Measurements from ENCODE around the gene PDCD4. TPM values are rescaled to one million over a fixed set of nuclear protein-coding genes. Genes with fewer than 3 reads are reported as not detected.

Gene PDCD4
- total RNA-seq (2022) = 80.7 and 133 TPM in 2 replicates
- percentile 98 among the genes with signal in this experiment for Bru-seq, nascent RNA
- percentile 95 among the genes with signal in this experiment for BruChase-seq, experiment 1, labeled RNA remaining after a 6-hour chase
- percentile 96 among the genes with signal in this experiment for BruChase-seq, experiment 2, labeled RNA remaining after a 2-hour chase
- long read RNA-seq, transcript PDCD4-201 (12 exons, 3,602 nt) = major isoform, 147 of 223 reads
- long read RNA-seq, partial matches to known transcripts = 13 of 223 reads
- long read RNA-seq, other reads (novel, unspliced or antisense) = 59 of 223 reads

DNA sequence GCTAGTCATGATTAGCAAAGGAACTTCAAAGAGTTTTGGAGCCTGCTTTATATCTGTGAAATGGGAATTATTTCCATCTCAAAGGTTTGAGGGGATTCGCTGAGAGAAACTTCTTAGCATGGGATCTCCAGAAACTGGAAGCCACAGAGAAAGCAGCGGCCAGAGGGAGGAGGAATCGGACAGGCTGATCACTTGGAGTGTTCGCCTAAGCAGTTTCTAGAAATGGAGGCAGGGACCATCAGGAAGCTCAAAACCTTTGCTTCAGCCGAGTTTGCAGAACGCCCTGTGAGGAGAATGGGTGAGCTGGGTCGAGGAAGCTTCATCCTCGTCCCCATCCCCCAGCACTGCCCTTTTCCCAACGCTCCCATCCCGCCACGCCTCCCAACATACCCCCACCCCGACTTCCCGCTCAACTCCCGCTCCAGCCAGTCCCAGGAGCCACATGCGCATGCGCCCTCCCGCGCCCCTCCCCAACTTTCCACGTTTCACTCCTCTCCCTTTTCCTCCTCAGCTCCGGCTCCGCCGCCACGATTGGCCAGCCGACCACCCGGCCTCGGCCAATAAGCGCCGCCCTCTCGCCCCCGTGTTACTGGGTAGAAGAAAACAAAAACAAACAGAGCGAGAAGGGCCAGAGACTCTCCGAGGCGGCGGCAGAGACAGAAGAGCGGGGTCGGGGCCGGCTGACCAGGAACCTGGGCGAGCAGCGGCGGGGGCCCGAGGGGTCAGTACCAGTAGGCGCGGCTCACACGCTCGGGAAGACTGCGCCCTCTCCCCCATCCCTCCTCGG is at the start of gene PDCD4:
Gene PDCD4 (plus strand): TSS at position 631 of the 787 bp plus-strand sequence. CDS start 4,100 bp downstream, outside the sequence.
- intact Hi-C loops (cut with micrococcal nuclease) = loop anchor here (1.0 to 5.0 kb wide), 3 partner anchors 69 to 564 kb away; no protein-coding TSS in a partner anchor
- peak within 1 kb of the TSS; percentile 91 for H3K27ac Mint-ChIP-seq (ENCODE audit: low read depth, unreplicated experiment)
- CTCF ChIA-PET = interaction anchor here (0.6 to 1.1 kb wide), 4 partner anchors 9 to 198 kb away, joined by 3 to 4 read pairs (median 4); no protein-coding TSS in a partner anchor

DNA sequence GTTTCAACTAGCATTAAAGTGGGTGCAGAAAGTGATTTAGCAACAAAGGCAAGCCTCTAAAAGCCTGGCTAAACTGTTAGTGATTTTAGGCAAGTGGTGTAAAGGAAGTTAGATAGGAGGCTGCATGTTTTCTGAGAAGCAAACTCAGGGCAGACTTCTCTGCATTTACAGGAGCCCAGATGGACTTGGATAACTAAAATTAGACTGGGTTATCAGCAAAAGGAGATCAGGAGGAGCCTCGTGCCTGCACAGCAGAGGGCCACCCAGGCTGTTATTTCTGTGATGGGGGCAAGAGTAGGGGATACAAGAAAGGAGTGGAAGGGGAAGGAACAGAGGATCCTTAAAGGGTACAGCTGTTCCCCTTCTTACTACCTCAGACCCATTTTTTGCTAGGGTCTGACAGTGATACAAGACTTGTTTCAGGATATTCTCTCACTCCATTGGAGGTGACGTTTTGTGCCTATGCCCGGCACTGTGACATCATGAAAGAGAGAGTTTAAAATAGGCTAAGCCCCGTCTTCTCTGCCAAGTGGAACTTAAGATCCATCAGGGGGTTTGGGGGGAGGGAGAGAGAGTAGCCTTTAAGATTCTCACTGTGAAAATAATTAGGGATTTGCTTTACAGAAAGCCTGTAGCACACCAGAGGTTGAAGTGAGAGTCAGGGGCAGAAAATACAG is 49.6 kb upstream of the PDCD4 start:
- no TSS peak for BruUV-seq (replicated peaks)
- ChIA-PET POLR2A (interaction anchor here (1.0 to 1.7 kb wide), 2 partner anchors 40 to 49 kb away, joined by 3 to 7 read pairs; partner anchors contain the start of gene PDCD4), CTCF (interaction anchor here (0.6 to 0.7 kb wide), 2 partner anchors 19 to 1666 kb away, joined by 3 to 4 read pairs; no protein-coding TSS in a partner anchor)
- Mint-ChIP-seq H3K4me3 (ENCODE audit: unreplicated experiment) (no peak overlapping the region), H3K27ac (ENCODE audit: low read depth, unreplicated experiment) (no peak overlapping the region), H3K9me3 (ENCODE audit: unreplicated experiment) (no peaks in the 10 kb centered on the region), H3K4me1 (ENCODE audit: insufficient read depth, unreplicated experiment) (peaks cover 9% of the 10 kb centered on the region), H3K27me3 (ENCODE audit: insufficient read depth, unreplicated experiment) (no peaks in the 10 kb centered on the region), H3K36me3 (ENCODE audit: insufficient read depth, unreplicated experiment) (no peaks in the 10 kb centered on the region)
- TF ChIP-seq, protein P1, sequence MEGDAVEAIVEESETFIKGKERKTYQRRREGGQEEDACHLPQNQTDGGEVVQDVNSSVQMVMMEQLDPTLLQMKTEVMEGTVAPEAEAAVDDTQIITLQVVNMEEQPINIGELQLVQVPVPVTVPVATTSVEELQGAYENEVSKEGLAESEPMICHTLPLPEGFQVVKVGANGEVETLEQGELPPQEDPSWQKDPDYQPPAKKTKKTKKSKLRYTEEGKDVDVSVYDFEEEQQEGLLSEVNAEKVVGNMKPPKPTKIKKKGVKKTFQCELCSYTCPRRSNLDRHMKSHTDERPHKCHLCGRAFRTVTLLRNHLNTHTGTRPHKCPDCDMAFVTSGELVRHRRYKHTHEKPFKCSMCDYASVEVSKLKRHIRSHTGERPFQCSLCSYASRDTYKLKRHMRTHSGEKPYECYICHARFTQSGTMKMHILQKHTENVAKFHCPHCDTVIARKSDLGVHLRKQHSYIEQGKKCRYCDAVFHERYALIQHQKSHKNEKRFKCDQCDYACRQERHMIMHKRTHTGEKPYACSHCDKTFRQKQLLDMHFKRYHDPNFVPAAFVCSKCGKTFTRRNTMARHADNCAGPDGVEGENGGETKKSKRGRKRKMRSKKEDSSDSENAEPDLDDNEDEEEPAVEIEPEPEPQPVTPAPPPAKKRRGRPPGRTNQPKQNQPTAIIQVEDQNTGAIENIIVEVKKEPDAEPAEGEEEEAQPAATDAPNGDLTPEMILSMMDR (IDR thresholded peaks at IDR 0.05; ENCODE audit: unreplicated experiment) = no peak
- DNase-seq (ENCODE audit: unreplicated experiment) = no peak
- intact Hi-C loops (cut with micrococcal nuclease) = no loop called here

More for the DNA sequence above, at the start of gene PDCD4:
- POLR2A ChIA-PET = interaction anchor here (0.5 to 1.2 kb wide), 37 partner anchors 10 to 794 kb away, joined by 3 to 45 read pairs (median 4); no protein-coding TSS in a partner anchor
- peaks cover 30% of the 10 kb centered on the region for H3K4me1 Mint-ChIP-seq (ENCODE audit: insufficient read depth, unreplicated experiment)
- H3K4me3 Mint-ChIP-seq (ENCODE audit: unreplicated experiment) = peak within 1 kb of the TSS; percentile 78
- DNase-seq (ENCODE audit: unreplicated experiment) = peak; percentile 98
- TF ChIP-seq, protein P1 (IDR thresholded peaks at IDR 0.05; ENCODE audit: unreplicated experiment) = no peak
- no peaks in the 10 kb centered on the region for H3K9me3 Mint-ChIP-seq (ENCODE audit: unreplicated experiment)
- no TSS peak for BruUV-seq (replicated peaks)
- H3K27me3 Mint-ChIP-seq (ENCODE audit: insufficient read depth, unreplicated experiment) = no peaks in the 10 kb centered on the region
- peaks cover 32% of the 10 kb centered on the region for H3K36me3 Mint-ChIP-seq (ENCODE audit: insufficient read depth, unreplicated experiment)

DNA sequence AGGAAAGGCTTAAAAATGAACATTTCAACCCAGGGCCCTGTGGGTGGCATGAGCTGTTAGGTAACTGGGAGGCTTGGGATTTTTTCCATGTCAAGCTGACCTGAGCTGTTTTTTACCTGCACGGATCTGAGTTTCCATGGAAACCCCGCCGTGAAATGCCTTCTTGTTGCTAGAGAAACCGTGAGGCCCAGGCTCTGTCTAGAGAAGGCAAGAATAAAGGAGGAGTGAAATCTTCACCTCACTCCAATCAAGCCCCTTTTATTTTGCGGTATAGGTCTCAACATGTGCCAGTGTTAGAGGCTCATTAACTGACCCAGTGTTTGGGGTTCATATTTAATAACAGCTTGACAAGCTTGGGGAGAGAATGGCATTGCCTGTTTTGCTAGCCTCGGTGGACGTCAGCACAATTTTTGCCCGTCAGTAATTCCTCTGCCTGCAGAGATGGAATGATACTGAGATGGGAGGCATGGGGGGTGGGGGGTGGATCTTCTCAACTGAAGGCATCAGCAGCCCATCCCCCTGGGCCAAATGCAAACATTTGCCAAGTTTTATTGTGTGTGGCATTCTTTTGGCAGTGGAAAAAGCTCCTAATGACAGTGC is 48.9 kb upstream of the PDCD4 start:
- Mint-ChIP-seq H3K36me3 (ENCODE audit: insufficient read depth, unreplicated experiment) (no peaks in the 10 kb centered on the region), H3K27me3 (ENCODE audit: insufficient read depth, unreplicated experiment) (no peaks in the 10 kb centered on the region), H3K4me3 (ENCODE audit: unreplicated experiment) (no peak overlapping the region), H3K4me1 (ENCODE audit: insufficient read depth, unreplicated experiment) (peaks cover 13% of the 10 kb centered on the region), H3K27ac (ENCODE audit: low read depth, unreplicated experiment) (no peak overlapping the region), H3K9me3 (ENCODE audit: unreplicated experiment) (no peaks in the 10 kb centered on the region)
- ChIA-PET CTCF (interaction anchor here (0.6 to 0.7 kb wide), 4 partner anchors 14 to 1666 kb away, joined by 3 to 4 read pairs (median 3); no protein-coding TSS in a partner anchor), POLR2A (interaction anchor here (1.0 to 1.4 kb wide), 2 partner anchors 20 to 39 kb away, joined by 3 read pairs; no protein-coding TSS in a partner anchor)
- intact Hi-C loops (cut with micrococcal nuclease) = no loop called here
- BruUV-seq (replicated peaks) = no TSS peak
- TF ChIP-seq, protein P1 (IDR thresholded peaks at IDR 0.05; ENCODE audit: unreplicated experiment) = no peak
- no peak for DNase-seq (ENCODE audit: unreplicated experiment)

Data from MCF 10A (cell line).